Measurements from ENCODE around the gene SLC43A1.

Gene SLC43A1

DNA sequence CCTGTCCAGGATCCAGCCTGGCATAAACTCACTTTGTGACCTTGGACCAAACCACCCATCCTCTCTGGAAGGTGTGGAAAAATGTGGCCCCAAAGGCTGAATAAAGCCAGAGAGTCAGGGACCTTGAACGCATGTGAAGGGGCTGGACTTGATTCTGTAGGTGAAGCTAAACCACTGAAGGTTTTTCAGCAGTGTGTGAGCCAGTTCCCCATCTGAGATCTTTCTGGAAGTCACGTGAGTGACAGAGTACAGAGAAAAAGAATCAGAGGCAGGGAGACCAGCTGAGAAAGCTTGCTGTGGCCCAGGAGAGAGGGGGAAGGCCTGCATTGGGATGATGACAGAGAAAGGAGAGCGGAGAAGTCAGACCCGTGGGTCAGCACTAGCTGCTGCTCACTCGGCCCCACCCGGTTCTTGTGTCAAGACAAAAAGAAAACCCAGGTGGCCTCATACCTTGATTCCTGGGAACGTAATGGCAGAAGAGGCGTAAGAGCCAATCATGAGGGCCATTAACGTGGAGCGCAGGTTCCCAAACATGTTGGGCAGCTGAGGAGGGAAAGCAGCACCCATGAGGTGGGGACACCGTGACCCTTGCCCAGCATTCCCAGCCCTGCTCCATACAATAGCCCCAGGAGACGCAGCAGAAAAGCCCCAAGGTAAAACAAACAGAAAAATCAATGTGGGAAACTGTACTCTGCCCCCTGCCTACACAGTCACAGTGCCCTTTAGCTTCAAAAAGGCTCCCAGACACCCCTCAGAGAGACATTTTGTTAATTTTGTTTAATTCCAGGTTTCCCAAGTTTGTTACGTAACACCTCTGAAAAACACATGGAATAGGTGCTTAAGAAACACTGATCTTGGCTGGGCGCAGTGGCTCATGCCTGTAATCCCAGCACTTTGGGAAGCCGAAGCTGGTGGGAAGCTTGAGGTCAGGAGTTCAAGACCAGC, 17.9 kb downstream of the SLC43A1 start:
- no peak for DNase-seq

DNA sequence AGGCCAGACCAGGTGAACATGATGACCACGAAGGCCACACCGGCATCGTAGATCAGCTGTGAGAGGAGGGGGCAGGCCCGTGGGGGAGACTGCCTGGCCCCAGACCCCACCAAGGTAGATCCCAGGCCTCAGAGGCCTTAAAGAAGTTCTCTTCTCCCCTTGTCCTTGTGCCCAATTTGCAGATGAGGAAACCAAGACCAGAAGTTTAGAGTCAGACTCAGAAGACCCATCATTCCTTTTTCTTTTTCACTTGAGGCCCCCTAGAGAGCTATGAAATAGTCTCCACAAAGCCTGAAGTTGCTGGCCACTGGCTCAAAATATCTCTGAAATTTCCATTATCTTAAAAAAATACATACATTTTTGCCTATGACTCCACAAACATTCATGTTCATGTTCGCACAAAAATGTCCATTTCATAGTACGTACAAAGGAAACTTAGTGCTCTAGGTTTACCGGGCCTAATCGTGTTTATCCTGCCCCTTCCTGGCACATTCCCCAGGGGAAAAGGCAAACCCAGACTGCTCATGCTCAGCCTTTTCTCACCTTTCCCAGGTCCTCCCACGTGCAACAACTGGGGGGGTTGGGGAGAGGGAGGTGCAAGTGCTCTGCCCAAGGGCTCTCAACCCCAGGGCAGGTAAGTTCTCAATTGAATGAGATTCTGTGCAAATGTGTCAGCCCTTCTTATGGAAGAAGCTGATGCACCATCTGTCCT, 19.2 kb downstream of the SLC43A1 start:
- DNase-seq = no peak

DNA sequence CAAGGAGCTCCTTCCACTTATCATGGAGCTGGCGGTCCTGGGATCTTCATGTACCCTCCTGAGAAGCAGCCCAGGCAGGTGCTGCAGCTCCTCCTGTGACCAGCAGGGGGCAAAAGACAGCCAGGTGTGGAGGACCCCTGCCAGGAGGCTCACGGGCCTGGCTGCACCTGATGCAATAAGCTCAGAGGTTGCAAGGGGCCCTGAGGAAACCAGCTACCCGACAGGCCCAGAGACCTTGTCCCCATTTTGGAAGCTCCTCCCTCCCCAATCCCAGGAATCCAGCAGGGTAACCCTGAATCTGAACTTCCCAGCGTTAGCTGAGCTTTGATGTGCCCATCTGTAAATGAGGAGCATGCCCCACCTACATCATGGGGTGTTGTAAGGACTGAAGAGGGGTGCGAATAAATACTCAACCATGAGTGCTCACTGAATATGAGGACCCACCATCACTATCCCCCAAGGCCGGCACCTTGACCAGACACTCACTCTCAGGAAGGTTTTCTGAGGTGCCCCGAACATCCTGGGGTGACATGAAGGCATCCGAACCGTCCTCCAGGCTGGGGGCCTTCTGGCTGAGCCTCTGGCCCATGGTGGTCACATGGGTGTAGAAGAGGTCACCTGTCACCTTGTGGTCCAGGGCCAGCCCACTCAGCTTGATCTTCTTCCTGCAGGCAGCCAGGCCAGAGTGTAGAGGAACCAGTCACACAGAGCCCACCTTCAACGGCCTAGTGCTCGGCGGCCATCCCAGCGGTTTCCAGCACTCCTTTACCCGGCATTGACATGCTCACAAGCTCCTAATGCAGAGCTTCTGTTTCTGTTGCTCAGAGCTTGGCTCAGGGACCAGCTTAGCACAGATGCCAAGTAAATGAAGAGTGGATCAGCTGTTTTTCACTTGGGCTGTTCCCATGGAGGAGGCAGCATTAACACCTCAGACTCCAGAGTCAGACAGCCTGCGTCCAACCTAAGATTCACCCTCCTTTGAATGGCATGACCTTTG, 21.7 kb downstream of the SLC43A1 start:
- no peak for DNase-seq

DNA sequence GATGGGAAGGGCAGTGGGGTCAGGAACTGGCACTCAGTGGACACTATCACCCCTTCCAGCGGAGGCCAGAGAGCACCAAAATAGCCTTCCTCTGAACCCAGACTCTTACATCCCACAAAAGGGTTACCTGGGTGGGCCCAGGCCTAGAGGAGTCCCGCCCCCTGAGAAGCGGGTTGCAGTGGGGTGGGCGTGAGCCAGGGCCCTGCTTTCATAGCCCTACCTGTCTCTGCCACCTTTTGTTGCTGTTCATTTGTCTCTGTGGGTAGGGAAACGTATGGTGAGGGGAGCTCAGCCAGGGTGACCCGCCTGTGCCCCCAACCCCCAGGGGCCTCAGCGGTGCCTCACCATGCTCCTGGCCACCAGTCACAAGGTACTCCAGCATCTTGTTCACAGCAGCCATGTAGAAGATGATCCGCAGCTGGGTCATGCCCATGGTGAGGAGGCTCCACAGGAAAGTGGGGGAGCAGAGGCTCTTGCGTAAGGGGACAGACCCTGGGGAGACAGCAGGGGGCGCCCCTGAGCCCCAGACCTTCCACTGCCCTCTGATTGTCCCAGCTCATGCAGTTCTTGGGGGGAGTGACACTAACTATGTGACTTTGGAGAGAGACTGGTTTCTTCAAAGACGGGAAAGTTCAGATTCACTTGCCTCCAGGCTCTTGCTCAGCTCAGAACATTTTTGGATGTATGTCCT, 24.0 kb downstream of the SLC43A1 start:
- no peak for DNase-seq

DNA sequence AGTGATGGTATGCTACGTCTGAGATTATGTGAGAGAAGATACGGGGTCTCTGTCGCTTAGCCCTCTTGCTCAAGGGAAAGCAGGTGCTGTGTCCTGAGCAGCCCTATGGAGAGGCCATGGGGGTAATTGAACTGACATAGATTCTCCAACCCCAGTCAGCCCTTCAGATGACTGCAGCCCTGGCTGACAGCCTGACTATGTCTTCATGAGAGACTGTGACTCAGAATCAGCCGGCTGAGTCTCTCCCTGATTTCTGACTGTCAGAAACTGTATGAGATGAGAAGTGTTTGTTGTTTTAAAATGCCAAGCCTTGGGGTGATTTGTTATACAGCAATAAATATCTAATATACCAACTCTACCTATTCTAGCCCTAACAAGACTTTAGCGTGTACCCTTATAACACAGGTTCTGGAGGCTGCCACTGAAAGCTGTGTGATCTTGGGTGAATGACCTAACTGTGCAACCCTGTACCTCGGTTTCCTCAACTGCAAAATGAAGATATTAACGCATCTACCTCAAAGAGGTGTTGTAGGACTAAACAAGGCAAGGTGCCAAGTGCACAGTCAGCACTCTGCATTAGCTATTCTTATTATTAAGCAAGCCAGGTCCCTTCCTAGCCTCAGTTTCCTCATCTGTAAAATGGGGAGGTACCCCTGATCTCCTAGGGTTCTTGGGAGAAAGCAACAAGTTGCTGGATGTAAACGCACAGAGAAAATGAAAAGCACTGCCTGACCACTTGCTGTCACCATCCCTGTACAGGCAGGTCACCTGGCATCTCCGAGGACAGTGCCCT, 24.9 kb downstream of the SLC43A1 start:
- DNase-seq = no peak

DNA sequence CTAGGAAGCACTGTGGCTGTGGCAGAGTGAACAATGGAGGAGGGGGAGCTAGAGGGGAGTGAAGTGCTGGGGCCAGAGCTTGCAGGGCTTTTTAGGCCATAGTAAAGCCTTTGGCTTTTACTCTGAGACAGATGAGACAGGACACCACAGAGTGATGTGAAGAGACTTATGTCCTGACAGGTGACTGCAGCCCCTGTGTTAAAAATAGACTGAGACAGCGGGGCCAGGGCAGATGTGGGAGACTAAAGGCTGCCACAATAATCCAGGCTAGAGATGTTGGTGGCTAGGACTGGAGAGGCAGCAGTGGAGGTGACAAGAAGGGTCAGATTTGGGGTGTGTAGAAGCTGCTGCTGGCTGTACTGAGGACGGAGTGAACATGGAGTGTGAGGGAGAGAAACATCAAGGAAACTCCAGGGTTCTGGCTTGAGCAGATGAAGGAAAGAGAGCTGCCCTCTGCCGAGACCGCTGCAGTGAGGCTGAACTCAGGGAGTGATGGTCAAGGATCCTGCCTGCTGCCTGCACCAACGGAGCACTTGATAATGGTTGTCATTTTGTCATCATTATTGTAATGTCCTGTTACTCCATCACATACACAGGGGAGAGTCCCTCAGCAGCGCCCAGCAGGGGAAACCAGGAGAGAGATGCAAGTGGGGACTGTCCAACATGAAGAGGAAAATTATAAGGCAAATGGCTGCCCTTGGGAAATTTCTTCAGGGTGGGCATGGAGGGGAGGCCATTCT, 27.4 kb downstream of the SLC43A1 start:
- DNase-seq = no peak

DNA sequence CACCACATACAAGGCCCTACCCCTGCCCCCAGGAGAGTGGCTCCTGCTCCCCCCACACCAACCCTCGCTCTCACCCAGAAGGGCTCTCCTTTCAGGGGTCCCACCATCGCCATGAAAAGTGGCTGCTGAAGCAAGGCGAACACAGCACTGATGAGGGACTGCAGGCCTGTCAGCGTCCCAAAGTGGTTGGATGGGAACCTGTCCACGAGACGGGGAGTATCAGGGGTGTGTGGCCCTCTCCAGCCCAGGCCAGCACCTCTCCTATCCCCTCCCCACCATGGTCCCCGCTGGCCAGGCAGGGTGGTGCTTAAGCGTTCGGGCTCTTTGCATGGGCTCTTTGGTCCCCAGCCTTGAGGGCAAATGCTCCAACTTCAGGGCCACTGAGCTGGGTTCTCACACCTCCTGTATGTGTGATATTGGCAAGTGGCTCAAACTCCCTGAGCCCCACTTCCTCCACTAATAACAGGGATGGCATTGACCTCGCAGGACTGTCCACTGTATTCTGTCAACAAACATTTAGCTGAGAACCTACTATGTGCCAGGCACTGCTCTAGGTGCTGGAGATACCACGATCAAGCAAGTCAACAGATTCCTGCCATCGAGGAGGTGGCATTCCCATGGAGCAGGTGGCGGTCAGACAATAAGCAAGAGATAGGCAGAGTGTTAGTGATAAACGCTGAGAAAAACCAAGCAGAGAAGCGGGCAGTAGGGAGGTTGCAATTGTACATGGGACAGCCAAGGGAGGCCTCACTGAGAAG, 28.3 kb downstream of the SLC43A1 start:
- no peak for DNase-seq

DNA sequence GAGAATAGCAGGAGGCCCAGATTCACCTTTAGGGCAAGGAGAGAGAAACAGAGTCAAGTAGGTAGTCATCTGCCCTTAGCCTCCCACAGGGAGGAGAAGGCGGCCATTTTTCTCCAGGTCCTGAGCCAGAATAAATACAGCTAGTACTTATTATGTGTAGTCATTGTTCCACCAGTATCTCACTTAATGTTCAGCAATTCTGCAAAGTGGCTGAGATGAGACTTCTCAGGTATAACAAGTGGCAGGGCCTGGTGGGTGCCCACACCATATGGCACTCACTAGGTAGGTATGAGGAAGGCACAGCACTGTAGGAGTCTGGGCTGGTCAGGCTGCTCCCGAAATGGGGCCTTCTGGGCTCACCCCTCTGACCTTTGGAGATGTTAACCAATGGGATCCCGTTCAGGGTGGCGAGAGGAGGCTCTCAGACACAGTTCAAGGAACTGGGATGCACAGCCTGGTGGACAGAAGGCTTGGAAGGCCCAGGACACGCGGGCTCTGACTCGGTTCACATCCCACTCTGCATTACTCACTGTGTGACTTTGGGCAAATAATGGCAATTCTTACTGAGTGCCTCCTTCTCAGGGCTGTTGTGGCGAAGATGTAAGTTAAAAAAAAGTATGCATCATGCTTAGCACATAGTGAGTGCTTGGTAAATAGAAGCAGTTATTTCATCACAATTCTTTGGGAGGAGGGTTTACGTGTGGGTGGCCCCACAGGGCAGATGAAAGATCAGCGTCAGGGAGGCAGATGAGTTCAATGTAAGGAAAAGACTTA, 30.1 kb downstream of the SLC43A1 start:
- DNase-seq = no peak

DNA sequence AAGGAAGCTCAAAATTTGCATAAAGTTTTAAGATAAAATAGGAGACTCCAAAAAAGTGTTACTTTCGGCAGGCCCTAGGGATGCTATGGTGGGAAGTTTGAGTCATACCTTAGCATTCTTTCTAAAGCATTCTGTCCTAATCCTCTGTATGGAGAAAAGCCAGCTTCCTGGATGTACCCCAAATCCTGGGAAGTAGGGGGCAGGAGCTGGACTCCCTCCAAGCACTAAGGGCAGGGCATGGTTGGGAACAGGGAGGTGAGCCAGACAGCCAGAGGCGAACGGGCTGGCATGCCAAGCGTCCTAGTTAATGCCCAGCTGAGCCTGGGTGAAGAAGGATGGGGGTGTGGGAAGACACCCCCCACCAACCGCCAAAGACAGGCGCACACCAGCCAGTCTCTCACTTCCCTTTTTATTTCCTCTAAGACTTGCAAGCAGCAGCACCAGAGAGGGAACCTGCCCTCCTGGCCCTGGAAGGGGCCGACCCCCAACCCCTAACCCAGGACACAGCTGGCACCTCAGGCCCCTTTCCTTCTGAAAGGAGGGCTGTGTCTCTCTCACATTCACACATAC, 31.3 kb downstream of the SLC43A1 start:
- no peak for DNase-seq

DNA sequence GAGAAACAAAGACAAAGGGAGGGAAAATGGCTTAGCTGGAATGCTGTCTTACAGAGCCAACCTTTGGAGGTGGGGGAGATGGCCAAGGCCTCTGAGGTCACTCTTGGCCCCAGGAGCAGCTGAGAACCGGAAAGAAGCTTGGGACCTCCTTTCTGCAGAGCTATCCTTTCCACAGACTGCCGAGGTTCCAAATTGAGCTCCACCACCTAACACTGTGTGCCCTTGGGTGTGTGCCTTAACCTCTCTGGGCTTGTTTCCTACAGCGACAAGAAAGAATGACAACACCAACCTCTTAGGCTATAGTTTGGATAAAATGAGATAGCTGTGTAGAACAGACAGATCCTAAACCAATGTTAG, 32.0 kb downstream of the SLC43A1 start:
- no peak for DNase-seq

DNA sequence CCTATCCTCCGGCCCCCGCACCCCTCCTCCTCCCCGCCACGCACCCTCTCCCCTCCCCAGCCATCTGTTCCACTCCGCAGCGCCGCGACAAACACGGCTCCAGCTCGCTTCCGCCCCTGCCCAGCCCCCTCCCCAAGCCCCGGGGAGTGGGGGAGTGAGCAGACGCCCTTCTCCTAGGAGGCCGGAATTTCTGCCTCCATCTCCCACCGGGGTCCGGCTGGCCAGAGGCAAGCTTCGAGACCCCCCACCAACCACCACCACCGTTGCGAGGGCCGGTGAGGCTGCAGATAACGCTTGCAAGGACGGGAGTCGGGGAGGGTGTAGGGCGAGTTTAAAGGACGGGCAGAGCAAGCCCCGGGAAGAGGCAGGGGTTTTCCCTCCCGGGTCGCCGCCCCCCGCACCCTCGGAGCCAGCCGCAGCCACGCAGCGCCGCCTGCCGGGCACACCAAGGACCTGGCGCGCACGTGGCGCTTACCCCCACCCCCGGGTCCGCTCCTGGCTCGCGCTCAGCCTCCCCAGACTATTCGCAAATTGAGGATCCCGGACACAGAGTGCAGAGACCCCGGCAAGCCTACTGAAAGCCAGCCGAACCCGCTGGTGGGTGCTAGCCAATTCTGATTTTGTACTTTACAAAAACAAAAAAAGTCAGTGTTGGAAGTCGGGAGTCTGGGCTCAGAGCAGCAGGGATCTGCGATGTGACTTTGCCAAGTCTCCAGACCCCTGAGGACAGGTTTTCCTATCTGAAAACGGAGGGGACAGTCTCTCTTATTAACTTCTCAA, 32.5 kb downstream of the SLC43A1 start:
- no peak for DNase-seq

DNA sequence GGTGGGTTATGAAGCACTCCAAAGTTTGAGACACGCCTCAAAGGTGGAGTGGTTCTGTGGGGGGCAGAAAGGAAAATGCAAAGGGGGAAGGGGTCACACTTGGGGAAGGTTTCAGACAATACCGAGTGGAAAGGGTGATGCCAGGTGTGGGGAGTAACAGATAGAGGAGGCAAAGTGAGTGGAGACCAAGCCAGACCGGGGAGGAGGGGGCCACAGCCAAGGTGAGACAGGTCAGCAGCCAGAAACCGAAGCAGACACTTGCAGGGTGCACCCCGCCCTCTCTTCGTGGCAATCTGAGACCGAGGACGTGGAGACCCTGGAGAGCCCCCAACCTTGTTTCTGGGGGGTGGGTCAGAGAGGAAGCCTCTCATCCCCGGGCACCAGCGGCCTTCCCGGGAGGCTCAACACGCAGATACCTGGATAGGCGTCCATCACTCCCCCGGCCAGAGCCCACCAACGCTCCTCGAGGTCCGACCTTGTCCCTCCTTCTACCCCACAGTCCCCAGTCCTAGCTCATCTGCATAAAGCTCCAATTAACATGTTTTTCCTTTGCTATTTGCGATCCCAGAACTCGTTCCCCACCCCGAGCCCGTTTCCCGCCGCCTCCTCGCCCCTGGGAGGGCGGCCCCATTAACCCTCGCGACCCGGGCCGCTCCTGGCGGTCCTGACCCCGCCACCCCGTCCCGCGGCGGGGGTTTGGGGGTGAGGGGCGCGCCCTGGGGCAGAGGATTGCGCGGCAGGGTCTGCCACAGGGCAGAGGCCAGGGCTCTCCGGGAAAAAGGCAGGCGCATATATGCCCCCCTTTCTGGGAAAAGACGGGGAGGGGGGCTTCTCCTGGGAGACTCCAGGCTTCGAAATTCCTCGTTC, 33.4 kb downstream of the SLC43A1 start:
- DNase-seq = no peak

DNA sequence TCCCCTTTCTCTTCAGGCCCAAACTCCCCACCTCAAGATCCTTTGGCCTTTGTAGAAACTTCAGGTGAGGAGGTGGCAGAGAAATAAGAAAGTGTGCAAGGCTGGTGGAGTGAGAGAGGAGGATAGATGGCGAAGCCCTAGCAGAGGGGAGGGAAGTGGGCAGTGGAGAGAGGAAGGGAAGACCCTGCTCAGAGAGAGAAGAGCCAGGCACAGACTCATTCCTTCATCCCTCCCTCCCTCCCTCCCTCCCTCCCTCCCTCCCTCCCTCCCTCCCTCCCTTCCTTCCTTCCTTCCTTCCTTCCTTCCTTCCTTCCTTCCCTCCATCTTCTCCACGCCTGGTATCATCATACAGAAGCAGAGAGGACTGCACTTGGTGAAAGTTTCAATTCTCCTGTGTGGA, 34.2 kb downstream of the SLC43A1 start:
- no peak for DNase-seq

DNA sequence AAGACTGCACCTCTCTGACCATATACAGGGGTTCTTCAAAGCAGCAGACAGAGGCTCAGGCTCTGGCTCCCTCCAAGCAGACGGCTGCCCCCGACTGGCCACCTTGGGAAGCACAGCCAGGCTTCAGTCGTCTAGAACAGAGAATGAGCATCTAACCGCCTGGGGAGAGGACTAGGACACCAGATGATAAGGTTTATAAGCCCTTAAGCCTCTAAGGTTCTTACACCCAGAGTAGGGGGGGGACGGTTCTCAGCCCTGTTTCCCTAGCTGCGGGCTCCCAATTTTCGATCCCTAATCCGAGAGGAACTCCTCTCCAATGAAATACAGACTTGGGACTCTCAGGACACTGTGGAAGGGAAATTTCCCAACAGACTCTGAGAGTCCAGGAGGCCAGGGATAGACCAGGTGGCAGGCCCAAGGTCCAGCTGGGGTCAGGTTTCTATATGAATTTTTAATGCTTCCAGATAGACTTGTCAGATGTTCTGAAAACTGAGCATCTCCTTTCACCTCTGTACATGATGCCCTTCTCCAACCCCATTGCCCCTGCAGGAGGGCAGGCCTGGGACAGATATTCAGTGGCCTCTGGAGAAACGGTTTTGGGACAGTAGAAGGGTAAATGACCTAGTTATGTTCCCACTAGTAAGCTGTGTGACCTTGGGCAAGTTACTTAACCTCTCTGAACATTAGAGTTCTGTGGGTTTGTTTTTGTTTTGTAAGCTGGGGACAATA, 34.9 kb downstream of the SLC43A1 start:
- DNase-seq = no peak

DNA sequence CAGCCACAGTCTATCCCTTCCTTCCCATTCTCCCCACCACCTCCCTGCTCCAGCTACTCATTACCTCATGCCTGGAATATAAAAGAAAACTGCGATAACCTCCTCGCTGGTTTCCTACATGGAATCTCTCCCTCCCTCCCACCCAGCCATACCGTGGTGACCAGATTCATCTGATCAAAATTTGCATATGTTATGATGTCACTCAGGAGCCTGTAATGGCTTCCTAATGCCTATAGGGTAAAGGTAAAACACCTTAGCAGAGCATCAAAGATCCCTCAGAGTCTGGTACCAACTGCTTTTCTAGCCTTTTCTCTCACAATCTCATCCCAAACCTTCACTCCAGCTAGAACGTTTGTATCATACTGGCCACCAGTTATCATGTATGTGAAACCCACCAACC, 35.6 kb downstream of the SLC43A1 start:
- DNase-seq = no peak

DNA sequence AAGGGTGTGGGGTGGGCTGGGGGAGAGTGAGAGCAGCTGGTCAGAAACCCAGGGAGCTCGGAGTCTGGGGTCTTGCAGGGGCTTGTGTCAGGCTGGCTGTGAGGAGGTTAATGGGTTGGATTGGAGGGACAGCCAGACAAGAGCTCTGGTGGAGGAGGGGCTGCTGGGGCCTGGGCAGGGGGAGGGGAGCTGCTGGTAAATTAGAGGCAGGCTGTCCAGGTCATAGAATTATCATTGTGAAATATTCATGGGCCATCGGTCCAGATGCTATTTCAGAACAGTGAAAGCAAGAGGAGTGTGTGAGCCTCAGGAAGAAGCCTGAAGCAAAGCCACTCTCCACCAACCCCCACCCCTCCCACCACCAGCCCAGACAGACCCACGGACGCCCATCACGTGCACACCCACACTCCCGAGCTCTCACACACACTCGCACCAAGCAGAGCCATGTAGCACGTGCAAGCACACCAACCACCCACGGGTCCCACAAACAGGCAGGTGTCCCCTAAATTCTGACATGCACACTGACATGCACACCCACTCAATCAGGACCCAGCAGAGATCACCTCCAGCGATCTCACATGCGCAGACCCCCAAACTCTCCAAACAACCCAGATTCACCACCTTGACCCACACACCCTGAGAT, 36.4 kb downstream of the SLC43A1 start:
- DNase-seq = no peak

All from cortex of kidney (tissue), 1 donor.